Hematopoietic multipotent progenitor cell (in vitro differentiated cells): ENCODE results near the gene ZC4H2. TPM values are rescaled to one million over a fixed set of nuclear protein-coding genes. Genes with fewer than 3 reads are reported as not detected.
"Not testable (repeated sequence)": the region's sequence is repeated elsewhere in the genome, so short reads cannot be mapped to it uniquely, and the experiment has no call there.

ENCODE experiments used
- DNase-seq, 3 donors: peaks; one replicate each; pipeline ENCODE4 v3.0.0-alpha.2; 2011 to 2015; ENCODE audit warnings: low read depth in 2 of 3, low spot score in 2 of 3
- total RNA-seq: library from RNA; depleted of rRNA; stranded (reverse); fragments of >200 nt; gene quantifications from one replicate; pipeline ENCODE4 v1.2.3, GENCODE V29; 2012

The ZC4H2 gene
- 14.0 TPM for total RNA-seq

- peak; percentile 19 to 80 (median 72) for DNase-seq
These were observed at the start of gene ZC4H2 for GRCh38 chrX:64975989-64976672. ZC4H2 (minus strand) TSS chrX:64976450; CDS start chrX:64976377, 73 bp downstream.

GRCh38 chrX:65017451-65017850, 41.2 kb upstream of the ZC4H2 start:
- DNase-seq, result no peak

GRCh38 chrX:65014230-65014629, 38.0 kb upstream of the ZC4H2 start:
- DNase-seq, result no peak

GRCh38 chrX:65009459-65009858, 33.2 kb upstream of the ZC4H2 start:
- no peak for DNase-seq

- not testable (repeated sequence) for DNase-seq
These were observed 26.0 kb upstream of the ZC4H2 start for GRCh38 chrX:65002208-65002607.

GRCh38 chrX:64996805-64997204, 20.6 kb upstream of the ZC4H2 start:
- DNase-seq, result no peak

- DNase-seq, result no peak
These were observed 18.0 kb upstream of the ZC4H2 start for GRCh38 chrX:64994131-64994798.

- DNase-seq, result no peak
These were observed 1.6 kb upstream of the ZC4H2 start for GRCh38 chrX:64977830-64978229.

GRCh38 chrX:64977051-64977450, 801 bp upstream of the ZC4H2 start:
- no peak for DNase-seq

- DNase-seq, result no peak
These were observed 407 bp upstream of the ZC4H2 start for GRCh38 chrX:64976673-64977040.

- peak; percentile 1 to 29 (median 16) for DNase-seq
These were observed 759 bp downstream of the ZC4H2 start for GRCh38 chrX:64975491-64975890.

- no peak for DNase-seq
These were observed 50.8 kb downstream of the ZC4H2 start for GRCh38 chrX:64925480-64925879.

GRCh38 chrX:64908121-64908520, 68.1 kb downstream of the ZC4H2 start:
- no peak for DNase-seq

- peak in 2 of 3 donors; percentile 36 to 76 for DNase-seq
These were observed 81.7 kb downstream of the ZC4H2 start for GRCh38 chrX:64894454-64895038.

GRCh38 chrX:64885850-64886249, 90.4 kb downstream of the ZC4H2 start:
- DNase-seq, result no peak

GRCh38 chrX:64878709-64879108, 97.5 kb downstream of the ZC4H2 start:
- DNase-seq, result not testable (repeated sequence)

- no peak for DNase-seq
These were observed 109.0 kb downstream of the ZC4H2 start for GRCh38 chrX:64867217-64867616.

Other genes with a start within 250 kb of the ZC4H2 start
- gene ZC3H12B, start 58.4 kb upstream of the ZC4H2 start, total RNA-seq, result 1.1 TPM